ENCODE data around the gene VRK2. TPM values are rescaled to one million over a fixed set of nuclear protein-coding genes. Genes with fewer than 3 reads are reported as not detected.
"Not testable (repeated sequence)": the region's sequence is repeated elsewhere in the genome, so short reads cannot be mapped to it uniquely, and the experiment has no call there.

Gene VRK2
- total RNA-seq, 1 donor, result 29.4 TPM

DNA sequence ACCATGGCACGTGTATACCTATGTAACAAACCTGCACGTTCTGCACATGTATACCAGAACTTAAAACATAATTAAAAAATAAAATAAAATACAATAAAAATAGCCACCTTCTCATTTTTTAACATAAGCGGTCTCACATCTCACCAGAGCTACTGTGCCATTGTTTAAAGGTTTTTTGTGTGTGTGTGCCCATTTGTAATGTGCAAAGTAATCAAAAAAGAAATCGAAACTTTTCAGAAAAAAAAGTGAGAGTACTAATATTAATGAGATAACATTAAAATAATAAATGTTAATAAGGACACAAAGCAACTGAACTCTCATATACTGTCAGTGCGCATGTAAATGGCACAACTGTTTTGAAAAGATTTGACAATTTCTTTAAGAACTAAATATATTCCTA, 134.0 kb downstream of the VRK2 start:
- no peak for DNase-seq (ENCODE audit: low read depth)
- no peak for TF ChIP-seq CTCF (IDR thresholded peaks at IDR 0.05; ENCODE audit: insufficient read depth, low read depth, low read length)
- H3K4me3 ChIP-seq (ENCODE audit: low read depth, low read length), result no peak overlapping the region

GRCh38 chr2:58182527-58182926, 135.9 kb downstream of the VRK2 start:
- no peak for TF ChIP-seq CTCF (IDR thresholded peaks at IDR 0.05; ENCODE audit: insufficient read depth, low read depth, low read length)
- H3K4me3 ChIP-seq (ENCODE audit: low read depth, low read length), result no peak overlapping the region
- no peak for DNase-seq (ENCODE audit: low read depth)

DNA sequence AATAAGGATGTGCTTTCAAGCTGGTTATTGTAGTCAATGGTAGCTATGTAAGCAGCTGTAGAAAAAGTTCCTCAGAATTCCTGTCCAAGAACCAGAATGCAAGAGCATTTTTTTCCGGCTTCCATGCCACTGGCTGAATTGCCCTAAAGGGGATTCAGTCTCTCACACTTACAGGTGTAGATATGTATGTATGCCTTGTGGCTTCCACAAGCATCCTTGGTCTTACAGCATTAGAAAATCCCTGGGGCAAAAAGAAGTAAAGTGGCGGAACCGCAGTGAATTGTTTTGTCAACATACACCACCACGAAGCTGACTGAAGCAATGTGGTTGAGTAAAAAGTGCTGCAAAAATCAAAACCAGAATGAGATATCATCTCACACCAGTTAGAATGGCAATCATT, 139.9 kb downstream of the VRK2 start:
- DNase-seq (ENCODE audit: low read depth), result peak; percentile 8
- no peak overlapping the region for H3K4me3 ChIP-seq (ENCODE audit: low read depth, low read length)
- no peak for TF ChIP-seq CTCF (IDR thresholded peaks at IDR 0.05; ENCODE audit: insufficient read depth, low read depth, low read length)

DNA sequence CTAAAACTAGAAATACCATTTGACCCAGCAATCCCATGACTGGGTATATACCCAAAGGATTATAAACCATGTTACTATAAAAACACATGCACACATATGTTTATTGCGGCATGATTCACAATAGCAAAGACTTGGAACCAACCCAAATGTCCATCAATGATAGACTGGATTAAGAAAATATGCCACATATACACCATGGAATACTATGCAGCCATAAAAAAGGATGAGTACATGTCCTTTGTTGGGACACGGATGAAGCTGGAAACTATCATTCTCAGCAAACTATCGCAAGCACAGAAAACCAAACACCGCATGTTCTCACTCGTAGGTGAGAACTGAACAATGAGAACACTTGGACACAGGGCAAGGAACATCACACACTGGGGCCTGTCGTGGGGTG, 140.4 kb downstream of the VRK2 start:
- not testable (repeated sequence) for DNase-seq (ENCODE audit: low read depth); H3K4me3 ChIP-seq (ENCODE audit: low read depth, low read length)

GRCh38 chr2:58194458-58194857, 147.9 kb downstream of the VRK2 start:
- TF ChIP-seq CTCF (IDR thresholded peaks at IDR 0.05; ENCODE audit: insufficient read depth, low read depth, low read length), result no peak
- no peak for DNase-seq (ENCODE audit: low read depth)
- H3K4me3 ChIP-seq (ENCODE audit: low read depth, low read length), result no peak overlapping the region

GRCh38 chr2:58195662-58196061, 149.1 kb downstream of the VRK2 start:
- peak; percentile 38 for DNase-seq (ENCODE audit: low read depth)
- H3K4me3 ChIP-seq (ENCODE audit: low read depth, low read length), result no peak overlapping the region
- no peak for TF ChIP-seq CTCF (IDR thresholded peaks at IDR 0.05; ENCODE audit: insufficient read depth, low read depth, low read length)

DNA sequence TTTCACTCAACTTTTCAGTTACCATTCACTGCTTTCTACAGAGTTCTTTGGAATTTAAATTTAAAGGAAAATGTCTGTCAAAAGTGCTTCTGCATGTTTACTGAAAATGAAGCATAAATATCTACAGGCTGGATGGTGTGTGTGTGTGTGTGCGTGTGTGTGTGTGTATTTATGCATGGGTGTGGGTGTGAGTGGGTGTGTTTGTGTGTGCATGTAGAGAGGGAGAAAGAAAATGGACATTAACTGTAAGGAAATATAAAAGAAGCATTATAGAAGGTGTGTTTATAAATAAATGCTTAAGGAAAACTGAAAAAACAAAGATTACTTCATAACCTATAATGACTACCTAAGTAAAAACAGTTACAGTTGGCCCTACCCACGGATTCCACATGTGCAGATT, 151.3 kb downstream of the VRK2 start:
- no peak overlapping the region for H3K4me3 ChIP-seq (ENCODE audit: low read depth, low read length)
- DNase-seq (ENCODE audit: low read depth), result no peak
- TF ChIP-seq CTCF (IDR thresholded peaks at IDR 0.05; ENCODE audit: insufficient read depth, low read depth, low read length), result no peak

Measured in fibroblast of villous mesenchyme (primary cell).